Cardiac fibroblast (primary cell): ENCODE results near the gene KDM8.

ENCODE experiments used
- DNase-seq, 2 donors: peaks; one replicate each; pipeline versions ENCODE4 v3.0.0 to v3.0.0-alpha.2; 2010; ENCODE audit warnings: low read depth in 2 of 2
- H3K4me3 ChIP-seq, 2 donors: replicated peaks in 1 of 2; 1 replicate in 1 of 2; 2 replicates in 1 of 2; pipeline ENCODE4 v1.5.1; 2011; ENCODE audit warnings: low read depth in 2 of 2, low read length in 2 of 2, mild to moderate bottlenecking in 2 of 2, moderate library complexity in 1 of 2
- CTCF ChIP-seq: IDR thresholded peaks from one replicate; pipeline ENCODE4 v1.5.1; 2011; ENCODE audit warnings: low read depth, mild to moderate bottlenecking, low read length, inconsistent platforms

The KDM8 gene

DNA sequence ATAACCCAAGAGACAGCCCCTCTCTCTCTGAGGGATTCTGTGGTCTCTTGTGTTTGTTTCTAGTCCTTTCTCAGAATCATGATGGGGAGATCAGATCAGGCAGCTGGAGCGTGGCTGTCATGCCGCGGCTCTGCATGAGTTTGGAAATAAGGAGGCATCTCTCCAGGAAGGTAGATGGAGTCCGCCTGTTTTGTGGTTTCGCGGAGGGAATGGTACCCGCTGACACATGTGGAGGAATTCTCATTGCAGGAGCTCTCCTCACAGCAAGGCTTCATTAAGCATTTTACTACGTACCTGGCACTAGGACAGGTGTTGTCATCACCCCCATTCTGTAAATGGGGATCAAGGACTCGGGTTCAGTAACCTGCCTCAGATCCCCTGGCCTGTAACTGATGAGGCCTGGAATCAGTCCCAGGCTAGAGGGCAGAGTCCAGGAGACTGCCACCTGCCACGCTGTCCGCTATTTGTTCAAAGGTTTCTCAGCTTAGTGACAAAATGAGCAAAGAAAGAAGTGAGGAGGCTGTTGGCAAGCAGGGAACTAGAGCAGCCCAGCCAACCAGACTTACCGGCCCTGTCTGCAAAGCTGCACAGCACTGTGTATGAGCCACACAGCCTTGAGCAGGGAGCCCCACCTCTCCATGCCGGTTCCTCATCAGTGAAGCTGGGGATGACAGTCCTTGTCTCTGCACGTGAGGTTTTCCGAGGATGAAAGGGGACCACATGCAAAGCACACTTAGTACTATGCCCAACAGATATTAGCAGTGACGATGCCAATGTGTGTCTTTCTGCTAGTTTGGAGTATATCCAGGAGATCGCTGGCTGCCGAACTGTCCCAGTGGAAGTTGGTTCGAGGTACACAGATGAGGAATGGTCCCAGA, 11.0 kb downstream of the KDM8 start:
- no peak for DNase-seq
- no peak for TF ChIP-seq CTCF
- H3K4me3 ChIP-seq = no peak overlapping the region

DNA sequence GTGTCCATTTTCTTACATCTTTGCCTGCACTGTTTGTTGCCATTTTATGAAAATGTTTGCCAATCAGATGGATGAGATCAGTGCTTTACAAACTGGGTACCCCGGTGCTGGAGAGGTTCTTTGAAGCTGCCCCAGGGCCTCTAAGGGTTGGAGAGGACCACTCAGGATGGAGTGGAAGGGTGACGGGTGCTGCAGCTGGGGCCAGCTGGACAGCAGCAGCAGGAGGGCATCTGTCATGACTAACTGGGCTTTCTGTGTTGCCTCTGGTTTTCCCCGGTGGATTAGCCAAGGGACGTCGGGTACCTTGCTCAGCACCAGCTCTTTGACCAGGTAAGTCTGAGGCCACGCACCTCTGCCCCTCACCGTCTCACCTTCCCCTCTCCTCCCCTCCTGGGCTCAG, 12.3 kb downstream of the KDM8 start:
- no peak for DNase-seq
- H3K4me3 ChIP-seq = no peak overlapping the region
- no peak for TF ChIP-seq CTCF

GRCh38 chr16:27216297-27216885, 13.1 kb downstream of the KDM8 start:
- no peak for DNase-seq
- no peak overlapping the region for H3K4me3 ChIP-seq
- no peak for TF ChIP-seq CTCF

DNA sequence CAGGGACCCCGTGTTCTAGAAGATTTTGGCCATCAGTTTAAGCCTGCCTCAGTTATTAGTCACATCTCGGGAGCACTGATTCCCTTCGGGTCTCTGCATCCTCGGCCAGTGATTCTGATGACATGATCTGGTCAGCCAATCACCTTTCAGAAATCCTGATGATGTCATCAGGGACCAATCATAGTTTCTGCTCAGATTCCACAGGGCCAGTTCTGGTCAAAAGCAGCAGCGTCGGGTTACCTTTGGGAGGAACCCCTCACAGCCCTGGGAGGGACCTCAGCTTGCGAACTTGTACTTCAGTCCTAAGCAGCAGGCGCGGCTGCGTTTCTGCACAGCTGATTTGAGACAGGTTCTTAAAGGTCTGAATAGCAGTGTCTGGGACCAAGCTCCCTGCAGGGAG, 13.9 kb downstream of the KDM8 start:
- TF ChIP-seq CTCF = no peak
- no peak overlapping the region for H3K4me3 ChIP-seq
- peak; percentile 62 to 86 for DNase-seq

DNA sequence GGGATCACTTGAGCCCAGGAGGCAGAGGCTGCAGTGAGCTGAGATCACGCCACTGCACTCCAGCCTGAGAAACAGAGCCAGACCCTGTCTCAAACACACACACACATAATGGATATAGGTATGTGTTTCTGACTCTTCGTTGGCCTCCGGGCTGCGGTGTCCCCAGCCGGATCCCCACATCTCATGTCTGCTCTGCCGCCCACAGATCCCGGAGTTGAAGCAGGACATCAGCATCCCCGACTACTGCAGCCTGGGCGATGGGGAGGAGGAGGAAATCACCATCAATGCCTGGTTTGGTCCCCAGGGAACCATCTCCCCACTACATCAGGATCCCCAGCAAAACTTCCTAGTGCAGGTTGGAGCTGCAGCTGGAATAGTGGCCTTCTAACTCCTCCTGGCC, 15.4 kb downstream of the KDM8 start:
- no peak for TF ChIP-seq CTCF
- DNase-seq = no peak
- H3K4me3 ChIP-seq = no peak overlapping the region

GRCh38 chr16:27219161-27219560, 15.8 kb downstream of the KDM8 start:
- DNase-seq = no peak
- H3K4me3 ChIP-seq = no peak overlapping the region
- TF ChIP-seq CTCF = no peak
